Bronchial epithelial cell (primary cell): ENCODE data around the gene GRXCR1. TPM values are rescaled to one million over a fixed set of nuclear protein-coding genes. Genes with fewer than 3 reads are reported as not detected.

Experiments used
- DNase-seq: peaks from one replicate; pipeline ENCODE4 v3.0.0-alpha.2; 2010; ENCODE audit warnings: low read depth
- FAIRE-seq: peaks from 2 replicates; lab custom pipeline; 2011; peaks lifted over from hg19 to GRCh38; lab: Jason Lieb, UNC
- H3K27me3 ChIP-seq: 2 replicates; pipeline ENCODE4 v1.5.1; 2011; ENCODE audit warnings: low read length; ENCODE audit not compliant: control insufficient read depth, insufficient read depth
- H3K36me3 ChIP-seq: 2 replicates; pipeline ENCODE4 v1.5.1; 2011; ENCODE audit warnings: low read length; ENCODE audit not compliant: control insufficient read depth, insufficient read depth
- H3K4me3 ChIP-seq: 2 replicates; pipeline ENCODE4 v1.5.1; 2011; ENCODE audit warnings: mild to moderate bottlenecking, low read depth, low read length, control low read depth
- CTCF ChIP-seq: IDR thresholded peaks from 2 replicates; pipeline ENCODE4 v1.5.1; 2011; ENCODE audit warnings: mild to moderate bottlenecking, moderate library complexity, low read length, control low read depth, inconsistent platforms; ENCODE audit not compliant: insufficient read depth, severe bottlenecking
- total RNA-seq: library from RNA; depleted of rRNA; stranded (reverse); fragments of >200 nt; gene quantifications from 2 replicates; pipeline ENCODE4 v1.2.1, GENCODE V29; 2014

Gene GRXCR1
- total RNA-seq, 1 donor from 2014 or later: not detected

- no peaks in the 10 kb centered on the region for H3K36me3 ChIP-seq
- no peak for FAIRE-seq
- H3K4me3 ChIP-seq: no peak overlapping the region
- TF ChIP-seq CTCF: no peak
- DNase-seq: peak; percentile 94
- H3K27me3 ChIP-seq: no peaks in the 10 kb centered on the region
Measured at GRCh38 chr4:42915484-42915883, 23.0 kb downstream of the GRXCR1 start.

- FAIRE-seq: no peak
- DNase-seq: no peak
Measured at GRCh38 chr4:42917296-42917695, 24.8 kb downstream of the GRXCR1 start.

GRCh38 chr4:42923431-42923830 is 30.9 kb downstream of the GRXCR1 start:
- Histone ChIP-seq H3K27me3 (no peaks in the 10 kb centered on the region), H3K4me3 (no peak overlapping the region), H3K36me3 (no peaks in the 10 kb centered on the region)
- DNase-seq (no peak), FAIRE-seq (no peak)
- no peak for TF ChIP-seq CTCF

More at GRCh38 chr4:42917296-42917695, 24.8 kb downstream of the GRXCR1 start:
- TF ChIP-seq CTCF: no peak
- Histone ChIP-seq H3K27me3 (no peaks in the 10 kb centered on the region), H3K4me3 (no peak overlapping the region), H3K36me3 (no peaks in the 10 kb centered on the region)

- no peak for FAIRE-seq
- no peak for TF ChIP-seq CTCF
Measured at GRCh38 chr4:42925921-42926320, 33.4 kb downstream of the GRXCR1 start.

GRCh38 chr4:42927946-42928345 is 35.4 kb downstream of the GRXCR1 start:
- no peaks in the 10 kb centered on the region for H3K27me3 ChIP-seq
- DNase-seq: peak; percentile 26
- H3K4me3 ChIP-seq: no peak overlapping the region
- no peak for TF ChIP-seq CTCF
- no peak for FAIRE-seq
- H3K36me3 ChIP-seq: no peaks in the 10 kb centered on the region

More at GRCh38 chr4:42925921-42926320, 33.4 kb downstream of the GRXCR1 start:
- no peaks in the 10 kb centered on the region for H3K36me3 ChIP-seq
- no peak for DNase-seq
- no peaks in the 10 kb centered on the region for H3K27me3 ChIP-seq
- no peak overlapping the region for H3K4me3 ChIP-seq

- FAIRE-seq (no peak), DNase-seq (peak; percentile 4)
- Histone ChIP-seq H3K4me3 (no peak overlapping the region), H3K36me3 (no peaks in the 10 kb centered on the region), H3K27me3 (no peaks in the 10 kb centered on the region)
- no peak for TF ChIP-seq CTCF
Measured at GRCh38 chr4:42928582-42928981, 36.1 kb downstream of the GRXCR1 start.
